Mammary epithelial cell (primary cell): Measurements from ENCODE around the gene KIF17.

Experiments used
- CTCF ChIP-seq, 2 donors: IDR thresholded peaks in 1 of 2; conservative IDR thresholded peaks in 1 of 2; 2 replicates each; pipeline ENCODE4 v1.5.1; 2011 to 2012; ENCODE audit warnings: inconsistent platforms in 2 of 2, low read length in 2 of 2, mild to moderate bottlenecking in 2 of 2, control low read depth in 1 of 2, low read depth in 1 of 2; ENCODE audit not compliant: insufficient read depth in 1 of 2; ENCODE audit errors: extremely low read depth in 1 of 2
- EZH2 ChIP-seq: IDR thresholded peaks from 2 replicates; pipeline ENCODE4 v1.6.1; 2012; ENCODE audit warnings: low read length, inconsistent platforms, borderline replicate concordance

GRCh38 chr1:20723537-20724363 lies 5.9 kb upstream of the KIF17 start:
- TF ChIP-seq CTCF (conservative IDR thresholded peaks at IDR 0.05 in 1 of 2, IDR thresholded peaks at IDR 0.05 in 1 of 2; ENCODE audit: extremely low read depth in 1 of 2, insufficient read depth in 1 of 2, low read depth in 1 of 2, low read length in 2 of 2): no peak
- no peak for TF ChIP-seq EZH2
